ENCODE results near the gene ANO5. TPM values are rescaled to one million over a fixed set of nuclear protein-coding genes. Genes with fewer than 3 reads are reported as not detected.

The ANO5 gene
- total and polyA plus RNA-seq, 9 of the 15 experiments (the other 6 are each of a cell fraction or from before 2014, with no cell fraction given) = 0.16 to 0.58 (median 0.28) TPM

DNA sequence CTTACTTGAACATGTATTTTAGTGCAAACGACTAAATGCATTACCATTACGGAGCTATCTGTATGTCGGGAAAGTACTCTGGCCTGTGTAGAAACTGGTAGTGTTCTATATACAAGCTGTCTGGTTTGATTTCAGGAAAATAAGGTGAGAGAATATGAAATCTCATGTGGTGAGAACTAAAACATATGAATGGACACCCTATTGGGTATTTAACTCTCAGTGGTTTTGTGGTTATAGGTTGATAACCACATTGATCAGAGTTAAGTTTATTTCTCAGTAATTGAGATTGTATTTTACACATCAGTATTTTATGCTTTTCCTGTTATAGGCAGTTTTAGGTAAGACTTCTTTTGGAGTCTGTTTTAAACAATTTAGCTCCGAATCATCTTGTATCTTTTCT is 10.4 kb downstream of the ANO5 start (continued):
- TF ChIP-seq PTRF (tag; IDR thresholded peaks at IDR 0.05) = no peak
- no peak for TF ChIP-seq HSF4 (CRISPR knock-in tag; IDR thresholded peaks at IDR 0.05; ENCODE audit: borderline replicate concordance)
- TF ChIP-seq CBX8 (IDR thresholded peaks at IDR 0.05; ENCODE audit: borderline replicate concordance, extremely low read depth, low read depth, low read length, poor library complexity, severe bottlenecking) = no peak
- no peak for TF ChIP-seq CHD1 (IDR thresholded peaks at IDR 0.05; ENCODE audit: low read length)

DNA sequence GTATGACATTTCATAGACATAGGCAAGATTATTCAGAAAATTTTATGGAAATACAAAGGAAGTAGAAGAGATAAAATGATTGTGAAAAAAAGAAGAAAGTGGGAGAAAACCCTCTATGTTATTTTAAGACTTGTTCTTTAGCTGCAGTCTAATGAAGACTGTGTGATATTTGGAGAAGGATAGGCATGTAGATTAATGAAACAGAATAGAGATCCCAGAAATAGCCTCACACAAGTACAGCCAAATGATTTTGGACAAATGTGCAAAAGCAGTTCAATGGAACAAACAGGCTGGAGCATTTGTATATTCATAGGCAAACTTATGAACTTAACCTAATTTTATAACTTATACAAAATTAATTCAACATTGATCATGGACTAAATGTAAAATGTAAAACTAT is 14.3 kb downstream of the ANO5 start:
- FAIRE-seq = no peak
- no peak overlapping the region for H3K4me3 ChIP-seq
- H2AFZ ChIP-seq (ENCODE audit: low read depth, low read length) = no peak overlapping the region
- intact Hi-C loops (cut with micrococcal nuclease) (no loop called here), in situ Hi-C loops (cut with MboI) (no loop called here)
- H3K27me3 ChIP-seq (ENCODE audit: control insufficient read depth in 2 of 2, insufficient read depth in 2 of 2, low read length in 2 of 2) = no peaks in the 10 kb centered on the region
- no peaks in the 10 kb centered on the region for H3K9me3 ChIP-seq (replicated peaks; ENCODE audit: control insufficient read depth, insufficient read depth, low read depth, low read length)
- ATAC-seq = no peak
- no peak for TF ChIP-seq PHTF2 (CRISPR knock-in tag; IDR thresholded peaks at IDR 0.05)
- ChIA-PET CTCF (ENCODE audit: low intra/inter-chr PET ratio) (no interaction called here), POLR2A (no interaction called here)
- no peak overlapping the region for H3K4me2 ChIP-seq (ENCODE audit: insufficient read depth, low read length)
- no peaks in the 10 kb centered on the region for H3K79me2 ChIP-seq (ENCODE audit: control insufficient read depth, insufficient read depth, low read length)
- H4K20me1 ChIP-seq (replicated peaks; ENCODE audit: control insufficient read depth, insufficient read depth, low read length) = no peaks in the 10 kb centered on the region
- DNase-seq (ENCODE audit: extremely low read depth in 1 of 4, low spot score in 3 of 4) = no peak
- H3K27ac ChIP-seq (ENCODE audit: extremely low read depth, low read depth, low read length) = no peak overlapping the region
- BruUV-seq (replicated peaks) = no TSS peak
- H3K36me3 ChIP-seq (ENCODE audit: control insufficient read depth, insufficient read depth, low read length) = no peaks in the 10 kb centered on the region
- no peak overlapping the region for H3K9ac ChIP-seq (ENCODE audit: insufficient read depth in 1 of 2, low read depth in 2 of 2, low read length in 2 of 2)
- no peaks in the 10 kb centered on the region for H3K4me1 ChIP-seq (replicated peaks in 1 of 2; ENCODE audit: control insufficient read depth in 2 of 2, insufficient read depth in 2 of 2, low read length in 2 of 2)
- no peaks in the 10 kb centered on the region for H3K9me1 ChIP-seq (ENCODE audit: control insufficient read depth, insufficient read depth, low read length)
